ENCODE data around the gene SH3RF1.

SH3RF1 gene

DNA sequence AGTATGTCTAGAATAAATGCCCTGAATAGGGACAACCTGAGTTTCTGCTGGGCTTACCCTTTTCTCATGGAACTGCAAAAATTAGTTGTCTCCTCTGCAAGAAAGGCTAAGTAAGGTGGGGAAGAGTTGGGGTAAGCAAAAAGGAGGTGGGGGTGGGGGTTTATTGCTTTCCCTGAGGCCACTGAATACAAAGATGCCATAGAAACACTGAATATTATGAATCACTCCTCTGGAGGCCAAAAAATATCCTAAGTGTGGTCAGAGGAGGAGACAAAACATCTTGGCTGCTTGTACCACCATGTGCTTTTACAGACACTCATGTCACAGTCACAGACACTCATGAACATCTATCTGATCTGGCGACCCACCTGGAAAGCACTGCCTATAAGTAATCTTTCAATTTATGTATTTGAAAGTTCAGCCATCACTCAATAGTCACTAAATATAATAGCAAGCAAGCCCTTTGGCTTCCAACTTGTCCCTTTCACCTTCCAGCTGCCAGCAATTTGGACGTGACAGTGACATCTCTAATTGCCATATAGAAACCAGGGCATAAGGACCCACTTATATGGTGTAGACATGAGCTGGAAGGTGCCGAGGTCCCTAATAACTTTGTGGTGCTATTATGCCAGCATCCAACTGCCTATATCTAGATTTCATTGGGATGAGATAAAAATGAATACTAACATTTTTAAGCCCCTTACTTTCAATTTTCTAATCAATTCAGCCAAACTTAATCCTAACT lies 138.0 kb downstream of the SH3RF1 start:
- no CpG with 5 or more reads among the region's 3 CpGs for WGBS, 2 donors (ENCODE audit: extremely low coverage in 2 of 2, insufficient read length in 2 of 2, insufficient replicate concordance in 1 of 2)
- no peak overlapping the region for H2BK120ac ChIP-seq (ENCODE audit: low read depth, low read length)
- H4K8ac ChIP-seq (ENCODE audit: low read depth, low read length): no peak overlapping the region
- no peak for DNase-seq (ENCODE audit: low spot score)
- H3K9ac ChIP-seq (ENCODE audit: low read depth, low read length, poor library complexity): no peak overlapping the region
- H2BK5ac ChIP-seq (ENCODE audit: low read length): no peak overlapping the region
- no peak overlapping the region for H3K18ac ChIP-seq (ENCODE audit: low read length)
- H4K91ac ChIP-seq (ENCODE audit: low read depth, low read length, poor library complexity): no peak overlapping the region
- H3K36me3 ChIP-seq (replicated peaks in 1 of 2; ENCODE audit: control insufficient read depth in 2 of 2, insufficient read depth in 2 of 2, low read length in 2 of 2): peaks cover 28 to 93% of the 10 kb centered on the region in 2 donors
- no peak overlapping the region for H3K4me3 ChIP-seq (ENCODE audit: low read length in 2 of 2)
- no peak overlapping the region for H3K23ac ChIP-seq (ENCODE audit: low read depth, low read length, poor library complexity)
- H3K79me1 ChIP-seq (ENCODE audit: low read depth, low read length): no peaks in the 10 kb centered on the region
- H3K14ac ChIP-seq (ENCODE audit: low read length): no peak overlapping the region
- peaks cover 0 to 1% of the 10 kb centered on the region in 2 donors for H3K4me1 ChIP-seq (ENCODE audit: control insufficient read depth in 2 of 2, insufficient read depth in 1 of 2, low read depth in 1 of 2, low read length in 2 of 2)
- H3K4me2 ChIP-seq (ENCODE audit: insufficient read depth, low read length, poor library complexity, severe bottlenecking): no peak overlapping the region
- H2BK15ac ChIP-seq (ENCODE audit: low read length): no peak overlapping the region
- no peaks in the 10 kb centered on the region for H3K9me3 ChIP-seq (replicated peaks in 1 of 2; ENCODE audit: control insufficient read depth in 2 of 2, insufficient read depth in 1 of 2, low read depth in 1 of 2, low read length in 2 of 2)
- no peaks in the 10 kb centered on the region for H3K27me3 ChIP-seq (ENCODE audit: control insufficient read depth in 3 of 3, insufficient read depth in 3 of 3, low read depth in 1 of 3, low read length in 3 of 3)
- no peak overlapping the region for H2AK5ac ChIP-seq (ENCODE audit: low read depth, low read length)
- no peak overlapping the region for H3K4ac ChIP-seq (ENCODE audit: low read length)
- H3K27ac ChIP-seq (replicated peaks; ENCODE audit: low read length): no peak overlapping the region
- H2AFZ ChIP-seq (ENCODE audit: low read length): no peak overlapping the region
- no peak overlapping the region for H2BK12ac ChIP-seq (ENCODE audit: low read length)

GRCh38 chr4:169131556-169132208 lies 139.1 kb downstream of the SH3RF1 start:
- Histone ChIP-seq H2BK5ac (ENCODE audit: low read length) (no peak overlapping the region), H3K23ac (ENCODE audit: low read depth, low read length, poor library complexity) (no peak overlapping the region), H3K9ac (ENCODE audit: low read depth, low read length, poor library complexity) (no peak overlapping the region), H3K4me1 (ENCODE audit: control insufficient read depth in 2 of 2, insufficient read depth in 1 of 2, low read depth in 1 of 2, low read length in 2 of 2) (peaks cover 0 to 1% of the 10 kb centered on the region in 2 donors), H3K27me3 (ENCODE audit: control insufficient read depth in 3 of 3, insufficient read depth in 3 of 3, low read depth in 1 of 3, low read length in 3 of 3) (no peaks in the 10 kb centered on the region), H3K4me3 (ENCODE audit: low read length in 2 of 2) (no peak overlapping the region), H3K18ac (ENCODE audit: low read length) (no peak overlapping the region), H3K79me1 (ENCODE audit: low read depth, low read length) (no peaks in the 10 kb centered on the region), H4K91ac (ENCODE audit: low read depth, low read length, poor library complexity) (no peak overlapping the region), H3K27ac (replicated peaks; ENCODE audit: low read length) (no peak overlapping the region), H2BK15ac (ENCODE audit: low read length) (no peak overlapping the region), H3K9me3 (replicated peaks in 1 of 2; ENCODE audit: control insufficient read depth in 2 of 2, insufficient read depth in 1 of 2, low read depth in 1 of 2, low read length in 2 of 2) (no peaks in the 10 kb centered on the region), H4K8ac (ENCODE audit: low read depth, low read length) (no peak overlapping the region), H2AK5ac (ENCODE audit: low read depth, low read length) (no peak overlapping the region), H2BK120ac (ENCODE audit: low read depth, low read length) (no peak overlapping the region), H3K14ac (ENCODE audit: low read length) (no peak overlapping the region), H3K36me3 (replicated peaks in 1 of 2; ENCODE audit: control insufficient read depth in 2 of 2, insufficient read depth in 2 of 2, low read length in 2 of 2) (peaks cover 28 to 98% of the 10 kb centered on the region in 2 donors), H3K4me2 (ENCODE audit: insufficient read depth, low read length, poor library complexity, severe bottlenecking) (no peak overlapping the region), H2BK12ac (ENCODE audit: low read length) (no peak overlapping the region), H2AFZ (ENCODE audit: low read length) (no peak overlapping the region), H3K4ac (ENCODE audit: low read length) (no peak overlapping the region)
- no CpG with 5 or more reads among the region's 9 CpGs for WGBS, 2 donors (ENCODE audit: extremely low coverage in 2 of 2, insufficient read length in 2 of 2, insufficient replicate concordance in 1 of 2)
- no peak for DNase-seq (ENCODE audit: low spot score)

GRCh38 chr4:169128902-169129301 lies 141.9 kb downstream of the SH3RF1 start:
- no peaks in the 10 kb centered on the region for H3K27me3 ChIP-seq (ENCODE audit: control insufficient read depth in 3 of 3, insufficient read depth in 3 of 3, low read depth in 1 of 3, low read length in 3 of 3)
- DNase-seq (ENCODE audit: low spot score): no peak
- H4K8ac ChIP-seq (ENCODE audit: low read depth, low read length): no peak overlapping the region
- no peak overlapping the region for H3K18ac ChIP-seq (ENCODE audit: low read length)
- no peak overlapping the region for H2BK120ac ChIP-seq (ENCODE audit: low read depth, low read length)
- H3K9me3 ChIP-seq (replicated peaks in 1 of 2; ENCODE audit: control insufficient read depth in 2 of 2, insufficient read depth in 1 of 2, low read depth in 1 of 2, low read length in 2 of 2): no peaks in the 10 kb centered on the region
- H3K23ac ChIP-seq (ENCODE audit: low read depth, low read length, poor library complexity): no peak overlapping the region
- no CpG with 5 or more reads among the region's 3 CpGs for WGBS, 2 donors (ENCODE audit: extremely low coverage in 2 of 2, insufficient read length in 2 of 2, insufficient replicate concordance in 1 of 2)
- no peak overlapping the region for H3K4ac ChIP-seq (ENCODE audit: low read length)
- H2BK15ac ChIP-seq (ENCODE audit: low read length): no peak overlapping the region
- no peak overlapping the region for H2BK12ac ChIP-seq (ENCODE audit: low read length)
- H3K27ac ChIP-seq (replicated peaks; ENCODE audit: low read length): no peak overlapping the region
- no peak overlapping the region for H3K4me3 ChIP-seq (ENCODE audit: low read length in 2 of 2)
- no peak overlapping the region for H3K4me2 ChIP-seq (ENCODE audit: insufficient read depth, low read length, poor library complexity, severe bottlenecking)
- no peak overlapping the region for H2BK5ac ChIP-seq (ENCODE audit: low read length)
- no peak overlapping the region for H3K14ac ChIP-seq (ENCODE audit: low read length)
- H3K79me1 ChIP-seq (ENCODE audit: low read depth, low read length): no peaks in the 10 kb centered on the region
- no peak overlapping the region for H3K9ac ChIP-seq (ENCODE audit: low read depth, low read length, poor library complexity)
- H4K91ac ChIP-seq (ENCODE audit: low read depth, low read length, poor library complexity): no peak overlapping the region
- H2AK5ac ChIP-seq (ENCODE audit: low read depth, low read length): no peak overlapping the region
- H3K36me3 ChIP-seq (replicated peaks in 1 of 2; ENCODE audit: control insufficient read depth in 2 of 2, insufficient read depth in 2 of 2, low read length in 2 of 2): peaks cover 18 to 92% of the 10 kb centered on the region in 2 donors
- H3K4me1 ChIP-seq (ENCODE audit: control insufficient read depth in 2 of 2, insufficient read depth in 1 of 2, low read depth in 1 of 2, low read length in 2 of 2): peaks cover 0 to 1% of the 10 kb centered on the region in 2 donors
- no peak overlapping the region for H2AFZ ChIP-seq (ENCODE audit: low read length)

GRCh38 chr4:169127314-169127713 lies 143.4 kb downstream of the SH3RF1 start:
- H3K4me2 ChIP-seq (ENCODE audit: insufficient read depth, low read length, poor library complexity, severe bottlenecking): no peak overlapping the region
- no peaks in the 10 kb centered on the region for H3K9me3 ChIP-seq (replicated peaks in 1 of 2; ENCODE audit: control insufficient read depth in 2 of 2, insufficient read depth in 1 of 2, low read depth in 1 of 2, low read length in 2 of 2)
- H3K36me3 ChIP-seq (replicated peaks in 1 of 2; ENCODE audit: control insufficient read depth in 2 of 2, insufficient read depth in 2 of 2, low read length in 2 of 2): peaks cover 14 to 88% of the 10 kb centered on the region in 2 donors
- no peak overlapping the region for H4K8ac ChIP-seq (ENCODE audit: low read depth, low read length)
- no peak overlapping the region for H2AFZ ChIP-seq (ENCODE audit: low read length)
- no peak overlapping the region for H3K23ac ChIP-seq (ENCODE audit: low read depth, low read length, poor library complexity)
- H3K27ac ChIP-seq (replicated peaks; ENCODE audit: low read length): no peak overlapping the region
- H3K79me1 ChIP-seq (ENCODE audit: low read depth, low read length): no peaks in the 10 kb centered on the region
- H3K18ac ChIP-seq (ENCODE audit: low read length): no peak overlapping the region
- H3K4ac ChIP-seq (ENCODE audit: low read length): no peak overlapping the region
- no peak overlapping the region for H3K4me3 ChIP-seq (ENCODE audit: low read length in 2 of 2)
- peaks cover 0 to 3% of the 10 kb centered on the region in 2 donors for H3K4me1 ChIP-seq (ENCODE audit: control insufficient read depth in 2 of 2, insufficient read depth in 1 of 2, low read depth in 1 of 2, low read length in 2 of 2)
- H2BK12ac ChIP-seq (ENCODE audit: low read length): no peak overlapping the region
- no peaks in the 10 kb centered on the region for H3K27me3 ChIP-seq (ENCODE audit: control insufficient read depth in 3 of 3, insufficient read depth in 3 of 3, low read depth in 1 of 3, low read length in 3 of 3)
- no peak overlapping the region for H2BK5ac ChIP-seq (ENCODE audit: low read length)
- no peak overlapping the region for H2AK5ac ChIP-seq (ENCODE audit: low read depth, low read length)
- H3K9ac ChIP-seq (ENCODE audit: low read depth, low read length, poor library complexity): no peak overlapping the region
- no peak overlapping the region for H4K91ac ChIP-seq (ENCODE audit: low read depth, low read length, poor library complexity)
- H2BK15ac ChIP-seq (ENCODE audit: low read length): no peak overlapping the region
- no peak for DNase-seq (ENCODE audit: low spot score)
- no CpG with 5 or more reads among the region's 1 CpG for WGBS, 2 donors (ENCODE audit: extremely low coverage in 2 of 2, insufficient read length in 2 of 2, insufficient replicate concordance in 1 of 2)
- H3K14ac ChIP-seq (ENCODE audit: low read length): no peak overlapping the region
- H2BK120ac ChIP-seq (ENCODE audit: low read depth, low read length): no peak overlapping the region
